A549 (cell line): ENCODE data around the gene OMP.

Experiments
- ESRRA ChIP-seq: fragments of 150-350 bp; IDR thresholded peaks from 2 replicates; pipeline ENCODE4 v1.6.1; 2014; ENCODE audit warnings: mild to moderate bottlenecking, low read length, borderline replicate concordance
- FOSL2 ChIP-seq, 2 experiments: fragments of 450-650 bp in 1 of 2; fragments of >200 bp in 1 of 2; sonication (Bioruptor Twin) in 1 of 2; formaldehyde crosslinking; IDR thresholded peaks; 2 replicates each; pipeline versions ENCODE4 v1.5.0 to v1.6.1; 2016 to 2020; ENCODE audit warnings: mild to moderate bottlenecking in 1 of 2, moderate library complexity in 1 of 2
- HMGXB4 ChIP-seq: fragments of 250-450 bp; sonication (Bioruptor Pico); IDR thresholded peaks from 2 replicates; pipeline ENCODE4 v1.5.0; 2021; ENCODE audit warnings: mild to moderate bottlenecking, moderate library complexity, borderline replicate concordance
- KDM1A ChIP-seq: fragments of 200-600 bp; sonication (generic); IDR thresholded peaks from 2 replicates; pipeline ENCODE4 v1.6.1; 2016; ENCODE audit warnings: low read depth, mild to moderate bottlenecking
- NR3C1 ChIP-seq: fragments of >200 bp; sonication (Bioruptor Twin); formaldehyde crosslinking; IDR thresholded peaks from 3 replicates; pipeline ENCODE4 v1.6.1; 2017
- POLR2A ChIP-seq: IDR thresholded peaks from 2 replicates; pipeline ENCODE4 v1.6.1; 2012; ENCODE audit warnings: mild to moderate bottlenecking, low read length
- RAD21 ChIP-seq, 2 experiments: fragments of >200 bp in 1 of 2; sonication (Bioruptor Twin) in 1 of 2; formaldehyde crosslinking in 1 of 2; IDR thresholded peaks in 1 of 2; conservative IDR thresholded peaks in 1 of 2; 2 replicates in 1 of 2; 3 replicates in 1 of 2; pipeline ENCODE4 v1.6.1; 2012 to 2018; ENCODE audit warnings: inconsistent platforms in 1 of 2
- REST ChIP-seq: fragments of 200-600 bp; sonication (generic); IDR thresholded peaks from 2 replicates; pipeline ENCODE4 v1.6.1; 2016; ENCODE audit warnings: antibody characterized with exemption, mild to moderate bottlenecking, moderate library complexity
- SREBF2 ChIP-seq: fragments of 450-650 bp; IDR thresholded peaks from 2 replicates; pipeline ENCODE4 v1.6.1; 2014; ENCODE audit warnings: mild to moderate bottlenecking, moderate library complexity
- USF2 ChIP-seq: fragments of 450-650 bp; IDR thresholded peaks from 2 replicates; pipeline ENCODE4 v1.6.1; 2014; ENCODE audit warnings: antibody characterized with exemption
- TF ChIP-seq, protein P1 (sequence below): fragments of >200 bp; sonication (Bioruptor Twin); formaldehyde crosslinking; IDR thresholded peaks from 3 replicates; pipeline ENCODE4 v1.5.1; 2016

GRCh38 chr11:77149716-77150392, 47.2 kb downstream of the OMP start:
- no peak for TF ChIP-seq POLR2A
- TF ChIP-seq, protein P1, sequence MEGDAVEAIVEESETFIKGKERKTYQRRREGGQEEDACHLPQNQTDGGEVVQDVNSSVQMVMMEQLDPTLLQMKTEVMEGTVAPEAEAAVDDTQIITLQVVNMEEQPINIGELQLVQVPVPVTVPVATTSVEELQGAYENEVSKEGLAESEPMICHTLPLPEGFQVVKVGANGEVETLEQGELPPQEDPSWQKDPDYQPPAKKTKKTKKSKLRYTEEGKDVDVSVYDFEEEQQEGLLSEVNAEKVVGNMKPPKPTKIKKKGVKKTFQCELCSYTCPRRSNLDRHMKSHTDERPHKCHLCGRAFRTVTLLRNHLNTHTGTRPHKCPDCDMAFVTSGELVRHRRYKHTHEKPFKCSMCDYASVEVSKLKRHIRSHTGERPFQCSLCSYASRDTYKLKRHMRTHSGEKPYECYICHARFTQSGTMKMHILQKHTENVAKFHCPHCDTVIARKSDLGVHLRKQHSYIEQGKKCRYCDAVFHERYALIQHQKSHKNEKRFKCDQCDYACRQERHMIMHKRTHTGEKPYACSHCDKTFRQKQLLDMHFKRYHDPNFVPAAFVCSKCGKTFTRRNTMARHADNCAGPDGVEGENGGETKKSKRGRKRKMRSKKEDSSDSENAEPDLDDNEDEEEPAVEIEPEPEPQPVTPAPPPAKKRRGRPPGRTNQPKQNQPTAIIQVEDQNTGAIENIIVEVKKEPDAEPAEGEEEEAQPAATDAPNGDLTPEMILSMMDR = no peak
- no peak for TF ChIP-seq HMGXB4 (CRISPR knock-in tag)
- TF ChIP-seq REST = no peak
- TF ChIP-seq SREBF2 = no peak
- TF ChIP-seq USF2 = no peak
- TF ChIP-seq RAD21 (conservative IDR thresholded peaks at IDR 0.05 in 1 of 2, IDR thresholded peaks at IDR 0.05 in 1 of 2) = no peak
- TF ChIP-seq NR3C1 = no peak
- no peak for TF ChIP-seq FOSL2 (IDR thresholded peaks at IDR 0.05)
- no peak for TF ChIP-seq FOSL2 (CRISPR knock-in tag; IDR thresholded peaks at IDR 0.05)
- no peak for TF ChIP-seq ESRRA
- no peak for TF ChIP-seq KDM1A
